Measurements from ENCODE around the gene SLC2A4RG. TPM values are rescaled to one million over a fixed set of nuclear protein-coding genes. Genes with fewer than 3 reads are reported as not detected.

The SLC2A4RG gene
- total and polyA plus RNA-seq, 2 of the 13 experiments (the other 11 are each of a cell fraction or from before 2014, with no cell fraction given), result 91.4 to 95.9 TPM

GRCh38 chr20:63695424-63696305, 43.9 kb upstream of the SLC2A4RG start (continued):
- TF ChIP-seq, protein P1, sequence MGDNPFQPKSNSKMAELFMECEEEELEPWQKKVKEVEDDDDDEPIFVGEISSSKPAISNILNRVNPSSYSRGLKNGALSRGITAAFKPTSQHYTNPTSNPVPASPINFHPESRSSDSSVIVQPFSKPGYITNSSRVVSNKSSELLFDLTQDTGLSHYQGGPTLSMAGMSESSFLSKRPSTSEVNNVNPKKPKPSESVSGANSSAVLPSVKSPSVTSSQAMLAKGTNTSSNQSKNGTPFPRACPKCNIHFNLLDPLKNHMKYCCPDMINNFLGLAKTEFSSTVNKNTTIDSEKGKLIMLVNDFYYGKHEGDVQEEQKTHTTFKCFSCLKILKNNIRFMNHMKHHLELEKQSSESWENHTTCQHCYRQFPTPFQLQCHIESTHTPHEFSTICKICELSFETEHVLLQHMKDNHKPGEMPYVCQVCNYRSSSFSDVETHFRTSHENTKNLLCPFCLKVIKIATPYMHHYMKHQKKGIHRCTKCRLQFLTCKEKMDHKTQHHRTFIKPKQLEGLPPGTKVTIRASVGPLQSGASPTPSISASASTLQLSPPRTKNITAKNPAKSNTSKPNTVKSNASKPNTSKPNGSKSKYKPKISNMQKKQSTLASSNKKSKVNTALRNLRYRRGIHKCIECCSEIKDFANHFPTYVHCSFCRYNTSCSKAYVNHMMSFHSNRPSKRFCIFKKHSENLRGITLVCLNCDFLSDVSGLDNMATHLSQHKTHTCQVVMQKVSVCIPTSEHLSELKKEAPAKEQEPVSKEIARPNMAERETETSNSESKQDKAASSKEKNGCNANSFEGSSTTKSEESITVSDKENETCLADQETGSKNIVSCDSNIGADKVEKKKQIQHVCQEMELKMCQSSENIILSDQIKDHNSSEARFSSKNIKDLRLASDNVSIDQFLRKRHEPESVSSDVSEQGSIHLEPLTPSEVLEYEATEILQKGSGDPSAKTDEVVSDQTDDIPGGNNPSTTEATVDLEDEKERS (CRISPR knock-in tag; IDR thresholded peaks at IDR 0.05), result no peak
- TF ChIP-seq CREB1 (IDR thresholded peaks at IDR 0.05) (no peak), CREB1 (CRISPR knock-in tag; IDR thresholded peaks at IDR 0.05) (no peak), TBP (CRISPR knock-in tag; IDR thresholded peaks at IDR 0.05) (no peak), HNRNPLL (IDR thresholded peaks at IDR 0.05; ENCODE audit: low read depth, low read length, poor library complexity, severe bottlenecking) (no peak), GATAD1 (CRISPR knock-in tag; IDR thresholded peaks at IDR 0.05) (no peak), ZNF414 (CRISPR knock-in tag; IDR thresholded peaks at IDR 0.05) (no peak), MIER2 (CRISPR knock-in tag; IDR thresholded peaks at IDR 0.05) (no peak), NCOA1 (CRISPR knock-in tag; IDR thresholded peaks at IDR 0.05) (no peak), ZNF775 (CRISPR knock-in tag; IDR thresholded peaks at IDR 0.05; ENCODE audit: borderline replicate concordance) (no peak), RBM22 (optimal IDR thresholded peaks at IDR 0.05; ENCODE audit: low read length) (peak; percentile 61), KLF6 (CRISPR knock-in tag; IDR thresholded peaks at IDR 0.05) (no peak), TGIF2 (CRISPR knock-in tag; IDR thresholded peaks at IDR 0.05) (no peak), THAP8 (CRISPR knock-in tag; IDR thresholded peaks at IDR 0.05; ENCODE audit: borderline replicate concordance) (no peak), SIN3A (IDR thresholded peaks at IDR 0.05; ENCODE audit: borderline replicate concordance, low read depth, low read length) (no peak), TCF7 (IDR thresholded peaks at IDR 0.05; ENCODE audit: low read depth) (no peak), POLR2A (IDR thresholded peaks at IDR 0.05; ENCODE audit: insufficient read depth in 1 of 2, low read depth in 2 of 2, low read length in 2 of 2) (peak; percentile 33 to 51; a peak in 2 of 4 replicates), SALL1 (CRISPR knock-in tag; IDR thresholded peaks at IDR 0.05) (0 out of 2 replicates have a peak, but pooled peaks have one; percentile 12), KLF12 (CRISPR knock-in tag; IDR thresholded peaks at IDR 0.05; ENCODE audit: borderline replicate concordance) (0 out of 2 replicates have a peak, but pooled peaks have one; percentile 22), ZSCAN31 (CRISPR knock-in tag; IDR thresholded peaks at IDR 0.05; ENCODE audit: low read depth) (no peak; the same call in 1 of the 2 replicates)
- TF ChIP-seq, protein P2, sequence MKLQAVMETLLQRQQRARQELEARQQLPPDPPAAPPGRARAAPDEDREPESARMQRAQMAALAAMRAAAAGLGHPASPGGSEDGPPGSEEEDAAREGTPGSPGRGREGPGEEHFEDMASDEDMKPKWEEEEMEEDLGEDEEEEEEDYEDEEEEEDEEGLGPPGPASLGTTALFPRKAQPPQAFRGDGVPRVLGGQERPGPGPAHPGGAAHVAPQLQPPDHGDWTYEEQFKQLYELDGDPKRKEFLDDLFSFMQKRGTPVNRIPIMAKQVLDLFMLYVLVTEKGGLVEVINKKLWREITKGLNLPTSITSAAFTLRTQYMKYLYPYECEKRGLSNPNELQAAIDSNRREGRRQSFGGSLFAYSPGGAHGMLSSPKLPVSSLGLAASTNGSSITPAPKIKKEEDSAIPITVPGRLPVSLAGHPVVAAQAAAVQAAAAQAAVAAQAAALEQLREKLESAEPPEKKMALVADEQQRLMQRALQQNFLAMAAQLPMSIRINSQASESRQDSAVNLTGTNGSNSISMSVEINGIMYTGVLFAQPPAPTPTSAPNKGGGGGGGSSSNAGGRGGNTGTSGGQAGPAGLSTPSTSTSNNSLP (IDR thresholded peaks at IDR 0.05; ENCODE audit: low read depth, low read length), result no peak
- TF ChIP-seq, protein P3, sequence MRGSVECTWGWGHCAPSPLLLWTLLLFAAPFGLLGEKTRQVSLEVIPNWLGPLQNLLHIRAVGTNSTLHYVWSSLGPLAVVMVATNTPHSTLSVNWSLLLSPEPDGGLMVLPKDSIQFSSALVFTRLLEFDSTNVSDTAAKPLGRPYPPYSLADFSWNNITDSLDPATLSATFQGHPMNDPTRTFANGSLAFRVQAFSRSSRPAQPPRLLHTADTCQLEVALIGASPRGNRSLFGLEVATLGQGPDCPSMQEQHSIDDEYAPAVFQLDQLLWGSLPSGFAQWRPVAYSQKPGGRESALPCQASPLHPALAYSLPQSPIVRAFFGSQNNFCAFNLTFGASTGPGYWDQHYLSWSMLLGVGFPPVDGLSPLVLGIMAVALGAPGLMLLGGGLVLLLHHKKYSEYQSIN (CRISPR knock-in tag; IDR thresholded peaks at IDR 0.05; ENCODE audit: borderline replicate concordance), result no peak

Data from HepG2 (cell line).